Limb (tissue), 2 donors: ENCODE results near the gene TPD52L2.
"Not testable (repeated sequence)": the region's sequence is repeated elsewhere in the genome, so short reads cannot be mapped to it uniquely, and the experiment has no call there.

Source experiments
- DNase-seq, 2 donors: peaks; one replicate each; pipeline ENCODE4 v3.0.0-alpha.2; 2016; ENCODE audit errors: extremely low spot score in 2 of 2

Gene TPD52L2

DNA sequence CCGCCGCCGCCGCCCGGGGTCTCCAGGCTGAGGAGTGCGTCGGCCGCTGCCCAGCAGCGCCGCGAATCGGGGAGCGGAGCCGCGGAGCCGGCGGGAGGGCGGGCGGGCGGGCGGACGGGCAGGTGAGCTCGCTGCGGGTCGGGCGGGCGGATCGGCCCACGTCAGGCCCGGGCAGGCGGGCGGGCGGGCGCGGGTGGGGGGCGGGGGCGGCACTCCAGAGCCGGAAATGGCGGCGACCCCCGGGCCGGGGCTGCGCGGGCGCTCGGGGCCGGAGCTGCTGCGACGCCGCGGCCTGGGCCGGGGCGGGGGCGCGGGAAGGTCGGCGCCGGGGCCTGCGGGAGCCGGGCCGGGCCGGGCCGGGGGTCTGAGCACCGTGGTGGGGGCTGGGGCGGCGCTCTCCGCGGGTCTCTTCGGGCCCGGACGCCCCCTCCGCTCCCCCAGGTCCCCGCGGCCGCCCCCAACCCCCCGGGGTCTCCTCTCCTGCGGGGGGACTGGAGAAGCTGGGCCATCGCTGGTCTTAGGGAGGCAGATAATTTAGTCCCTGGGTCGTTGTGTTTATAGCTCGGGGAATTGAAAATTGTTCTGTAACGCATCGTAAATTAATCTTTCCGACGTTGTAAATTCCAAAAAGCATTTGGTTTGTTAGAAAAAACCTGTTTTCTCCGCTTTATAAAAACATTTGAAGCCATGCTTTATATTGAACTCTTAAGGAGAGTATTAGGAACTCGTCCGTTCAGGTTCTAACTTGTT is 30.3 kb downstream of the TPD52L2 start:
- no peak for DNase-seq

DNA sequence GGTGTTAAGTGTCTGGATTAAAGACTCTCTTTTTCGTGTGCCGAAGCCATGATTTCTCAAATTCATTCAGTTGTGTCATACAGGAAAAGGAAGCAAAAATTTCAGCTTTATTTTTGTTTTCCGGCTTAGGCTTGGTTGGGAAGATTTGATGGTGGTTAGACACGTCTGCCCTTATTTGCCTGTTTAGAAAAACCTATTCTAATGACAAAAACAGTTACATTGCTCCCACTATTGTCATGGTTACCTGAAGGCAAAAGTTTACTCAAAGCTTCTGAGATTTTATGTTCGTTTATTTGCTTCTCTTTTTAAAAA is 30.8 kb downstream of the TPD52L2 start:
- DNase-seq, result no peak

DNA sequence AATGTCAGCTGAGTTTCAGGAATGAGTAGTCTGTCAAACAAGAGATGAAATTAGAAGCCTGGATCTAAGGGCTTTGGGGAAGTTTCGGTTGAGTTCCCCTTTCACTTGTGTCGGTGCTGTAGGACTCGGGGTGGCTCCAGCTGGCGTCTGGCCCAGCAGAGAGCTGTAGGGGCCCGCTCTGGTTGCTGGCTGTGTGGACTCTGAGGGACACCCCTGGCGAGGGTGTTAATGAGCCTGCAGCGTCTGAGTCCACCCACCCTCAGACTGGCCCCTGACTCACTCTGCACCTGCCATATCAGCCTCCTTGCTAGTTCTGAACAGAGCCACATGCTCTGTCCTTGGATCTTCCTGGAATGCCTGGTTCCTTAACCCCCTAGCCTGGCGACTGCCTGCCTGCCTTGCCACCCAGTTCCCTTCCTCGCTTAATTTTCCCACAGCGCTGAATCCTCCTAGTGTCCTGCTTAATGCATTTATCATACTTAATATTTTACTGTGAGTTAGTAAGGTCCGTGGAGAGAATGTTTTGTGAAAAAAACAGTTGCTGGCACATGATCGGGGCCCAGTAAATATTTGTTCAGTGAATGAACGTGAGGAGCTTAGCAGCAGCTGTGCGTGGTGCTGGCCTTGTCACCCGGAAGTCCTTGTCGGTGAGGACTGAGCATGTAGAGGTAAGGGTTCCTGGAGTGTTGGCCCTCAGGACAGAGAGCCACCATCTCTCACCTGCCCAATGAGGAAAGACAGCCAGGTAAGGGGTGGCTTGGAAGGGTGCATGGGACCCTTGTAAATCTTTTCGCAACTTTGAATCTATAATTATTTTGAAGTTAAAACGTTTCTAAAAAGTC is 31.4 kb downstream of the TPD52L2 start:
- DNase-seq, result peak; percentile 19 to 59

DNA sequence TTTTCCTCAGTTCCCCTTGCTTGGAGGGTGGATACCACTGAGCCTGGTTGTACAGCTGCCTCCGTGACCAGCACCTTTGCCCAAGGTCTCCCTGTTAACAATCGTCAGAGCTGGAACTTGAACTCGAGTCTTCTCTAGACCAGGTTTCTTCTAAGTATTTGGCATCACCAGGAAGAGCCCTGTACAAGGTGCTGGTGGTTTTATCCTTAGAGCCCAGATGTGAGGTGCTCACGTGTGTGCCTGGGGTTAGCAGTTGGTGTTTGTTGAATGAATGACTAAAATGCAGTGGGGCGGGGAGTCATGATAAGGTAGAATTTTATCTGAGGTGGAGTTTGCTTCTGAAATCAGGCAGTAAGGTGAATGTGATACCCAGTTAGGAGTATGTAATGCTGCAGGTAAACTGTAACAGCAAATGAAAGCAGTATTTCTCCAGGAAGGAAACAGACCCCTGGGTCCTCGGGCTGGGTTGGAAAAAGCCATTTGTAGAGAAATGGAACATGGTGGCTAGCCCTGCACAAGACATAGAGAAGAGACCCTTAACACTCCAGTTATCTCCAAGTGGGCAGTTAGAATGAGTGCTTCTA is 33.0 kb downstream of the TPD52L2 start:
- DNase-seq, result no peak

DNA sequence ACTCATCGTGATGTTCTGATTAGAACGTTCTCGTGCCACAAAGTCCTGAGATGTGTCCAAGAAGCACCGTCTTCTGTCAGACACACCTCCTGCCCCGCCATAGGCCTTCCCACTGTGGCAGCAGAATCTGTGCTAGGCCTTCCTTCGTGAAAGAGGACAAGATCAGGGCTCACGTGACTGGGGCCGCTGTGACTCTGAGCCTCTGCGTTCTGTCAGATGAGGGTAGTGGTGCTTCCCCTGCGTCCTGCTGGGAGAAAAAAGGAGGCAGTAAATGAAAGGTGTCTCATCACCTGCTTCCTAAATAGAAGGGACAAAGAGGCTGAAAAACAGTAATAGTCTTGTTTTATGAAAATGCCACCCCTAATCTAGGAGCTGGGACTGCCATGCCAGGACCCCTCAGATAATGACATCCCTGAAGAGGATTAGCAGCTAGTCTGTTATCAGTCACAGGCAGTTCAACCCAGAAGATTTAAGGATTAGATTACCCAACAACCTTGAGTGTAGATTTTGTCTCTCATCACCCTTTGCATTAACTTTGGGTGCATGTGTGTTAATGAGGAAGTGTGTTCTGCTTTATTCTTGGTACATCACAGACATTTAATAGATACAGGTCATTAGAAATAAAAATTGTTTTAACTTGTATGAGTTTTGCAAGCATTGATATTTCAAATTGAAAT is 34.0 kb downstream of the TPD52L2 start:
- DNase-seq, result no peak

DNA sequence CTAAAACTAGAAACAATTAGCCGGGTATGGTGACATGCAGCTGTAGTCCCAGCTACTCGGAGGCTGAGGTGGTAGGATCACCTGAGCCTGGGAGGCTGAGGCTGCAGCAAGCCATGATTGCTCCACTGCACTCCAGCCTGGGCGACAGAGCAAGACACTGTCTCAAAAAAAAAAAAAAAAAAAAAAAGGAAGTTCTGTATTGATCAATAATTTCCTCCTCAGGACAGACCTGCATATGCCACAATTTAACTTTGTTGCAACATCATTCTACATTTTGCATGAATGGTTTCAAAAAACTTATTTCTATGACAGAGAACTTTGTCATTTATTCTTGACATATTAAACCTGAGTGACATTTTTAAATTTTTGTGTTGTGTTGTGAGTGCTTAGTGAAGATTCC is 35.3 kb downstream of the TPD52L2 start:
- DNase-seq, result no peak

DNA sequence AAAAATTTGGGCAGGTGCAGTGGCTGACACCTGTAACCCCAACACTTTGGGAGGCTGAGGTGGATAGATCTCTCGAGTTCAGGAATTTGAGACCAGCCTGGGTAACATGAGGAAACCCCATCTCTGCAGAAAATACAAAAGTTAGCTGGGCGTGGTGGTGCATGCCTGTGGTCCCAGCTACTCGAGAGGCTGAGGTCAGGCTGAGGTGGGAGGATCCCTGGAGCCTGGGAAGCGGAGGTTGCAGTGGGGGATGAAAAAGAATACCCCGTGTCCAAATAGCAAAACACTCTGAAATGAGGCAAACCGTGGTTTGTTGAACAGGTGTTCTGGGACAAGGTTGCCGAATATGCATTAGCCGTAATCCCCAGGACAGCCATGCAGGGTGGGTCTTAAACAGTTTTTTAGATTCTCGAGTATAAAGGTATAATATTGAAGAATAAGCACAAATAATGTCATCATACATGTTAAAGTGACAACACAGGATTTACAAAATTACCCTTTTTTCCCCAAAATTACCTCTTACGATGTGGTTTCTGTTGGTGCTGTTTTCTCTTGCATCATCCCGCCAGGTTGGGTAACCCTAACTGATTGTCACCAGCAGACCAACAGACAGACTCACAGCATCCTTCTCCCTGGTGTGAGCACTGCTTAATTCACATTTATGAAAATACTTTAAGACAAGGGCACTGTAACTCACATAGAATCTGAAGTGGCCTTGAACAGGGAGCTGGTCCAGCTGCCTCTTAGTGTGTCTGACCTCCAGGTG is 38.9 kb downstream of the TPD52L2 start:
- no peak for DNase-seq

DNA sequence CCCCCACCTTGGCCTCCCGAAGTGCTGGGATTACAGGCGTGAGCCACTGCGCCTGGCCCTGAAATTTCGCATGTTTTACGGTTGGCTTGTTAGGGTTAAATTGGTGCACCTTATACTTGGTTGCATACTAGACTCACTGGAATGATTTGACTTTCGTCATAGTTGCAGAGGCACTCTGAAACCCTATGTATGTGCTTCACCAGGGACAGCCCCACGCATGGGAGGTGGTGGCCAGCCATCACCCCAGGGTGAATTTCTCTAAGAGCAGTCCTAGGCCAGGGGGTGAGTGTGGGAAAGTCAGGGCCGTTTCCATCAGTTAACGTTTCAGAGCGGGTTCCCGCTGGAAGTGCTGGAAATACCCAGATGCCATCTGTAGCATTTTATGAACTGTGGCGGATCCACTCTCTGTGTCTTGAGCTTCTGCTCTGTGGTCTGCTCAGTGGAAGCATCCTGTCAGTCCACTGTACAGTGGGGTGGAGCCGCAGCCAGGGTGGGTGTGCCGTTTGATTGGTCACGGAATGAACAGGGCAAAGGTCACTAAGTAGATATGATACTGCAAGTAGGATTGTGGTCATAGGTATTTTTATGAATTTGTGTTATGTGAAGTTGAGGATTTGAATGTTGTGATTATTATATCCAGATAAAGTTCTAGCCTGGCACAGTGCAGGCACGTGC is 43.1 kb downstream of the TPD52L2 start:
- DNase-seq, result no peak

DNA sequence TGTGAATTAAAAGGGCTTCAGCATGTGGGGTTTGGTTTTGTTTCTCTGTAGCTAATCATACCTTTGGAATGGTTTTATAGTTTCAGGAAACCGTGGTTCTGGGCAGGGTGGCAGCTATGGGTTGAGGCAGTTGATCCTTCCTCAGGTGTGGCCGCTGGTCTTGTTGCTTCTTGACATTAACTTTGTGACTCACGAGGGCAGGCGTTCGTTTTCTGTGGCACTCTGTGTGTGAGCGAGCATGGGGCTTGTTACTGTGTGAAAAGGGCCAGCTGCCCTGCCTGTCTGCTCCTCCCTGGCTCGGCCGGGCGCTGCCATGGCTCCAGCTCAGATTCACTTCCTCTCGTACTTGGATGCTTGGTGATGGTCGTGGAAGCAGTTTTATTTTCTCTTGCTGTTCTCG is 46.1 kb downstream of the TPD52L2 start:
- DNase-seq, result no peak

DNA sequence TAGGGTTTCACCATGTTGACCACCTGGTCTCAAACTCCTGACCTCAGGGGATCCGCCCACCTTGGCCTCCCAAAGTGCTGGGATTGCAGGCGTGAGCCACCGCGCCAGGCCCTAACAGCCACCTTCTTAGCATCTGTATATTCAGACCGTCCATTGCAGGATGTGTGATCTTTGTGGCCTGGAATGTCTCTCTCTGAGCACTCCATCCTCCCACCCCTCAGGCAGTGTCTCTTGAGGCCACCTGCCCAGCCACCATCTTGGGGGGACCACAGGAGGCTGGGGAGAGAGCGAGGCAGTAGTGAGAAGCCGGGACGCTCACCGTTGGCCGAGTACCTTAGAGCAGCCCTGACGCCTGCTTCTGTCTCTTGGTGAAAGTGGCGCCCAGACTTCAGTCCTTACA is 48.7 kb downstream of the TPD52L2 start:
- no peak for DNase-seq

DNA sequence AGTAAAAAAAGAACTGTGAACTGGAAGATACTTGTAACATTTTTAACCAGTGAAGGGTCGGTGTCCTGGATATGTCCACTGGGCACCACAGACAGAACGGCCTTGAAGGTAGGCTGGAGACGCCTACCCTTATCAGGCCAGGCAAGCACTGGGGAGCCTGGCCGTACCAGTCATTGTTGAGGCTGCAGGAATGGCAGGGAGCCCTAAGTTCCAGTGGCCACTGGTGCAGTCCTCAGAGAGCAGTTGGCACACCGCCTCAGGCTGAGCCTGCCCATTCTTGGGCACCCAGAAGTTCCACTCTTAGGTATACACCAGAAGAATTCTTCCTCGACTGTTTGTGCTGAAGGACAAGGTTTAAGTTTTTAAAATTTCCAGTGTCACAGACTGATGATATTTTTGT is 50.4 kb downstream of the TPD52L2 start:
- no peak for DNase-seq

DNA sequence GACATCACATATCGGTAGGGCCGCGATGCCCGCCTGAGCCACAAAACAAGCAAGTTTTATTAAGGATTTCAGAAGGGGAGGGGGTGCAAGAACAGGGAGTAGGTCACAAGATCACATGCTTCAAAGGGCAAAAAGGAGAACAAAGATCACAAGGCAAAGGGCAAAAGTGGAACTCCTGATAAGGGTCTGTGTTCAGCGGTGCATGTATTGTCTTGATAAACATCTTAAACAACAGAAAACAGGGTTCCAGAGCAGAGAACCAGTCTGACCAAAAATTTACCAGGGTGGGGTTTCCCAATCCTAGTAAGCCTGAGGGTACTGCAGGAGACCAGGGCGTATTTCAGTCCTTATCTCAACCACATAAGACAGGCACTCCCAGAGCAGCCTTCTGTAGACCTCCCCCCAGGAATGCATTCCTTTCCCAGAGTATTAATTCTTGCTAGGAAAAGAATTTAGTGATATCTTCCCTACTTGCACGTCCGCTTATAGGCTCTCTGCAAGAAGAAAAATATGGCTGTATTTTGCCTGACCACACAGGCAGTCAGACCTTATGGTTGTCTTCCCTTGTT is 51.4 kb downstream of the TPD52L2 start:
- DNase-seq, result not testable (repeated sequence)

DNA sequence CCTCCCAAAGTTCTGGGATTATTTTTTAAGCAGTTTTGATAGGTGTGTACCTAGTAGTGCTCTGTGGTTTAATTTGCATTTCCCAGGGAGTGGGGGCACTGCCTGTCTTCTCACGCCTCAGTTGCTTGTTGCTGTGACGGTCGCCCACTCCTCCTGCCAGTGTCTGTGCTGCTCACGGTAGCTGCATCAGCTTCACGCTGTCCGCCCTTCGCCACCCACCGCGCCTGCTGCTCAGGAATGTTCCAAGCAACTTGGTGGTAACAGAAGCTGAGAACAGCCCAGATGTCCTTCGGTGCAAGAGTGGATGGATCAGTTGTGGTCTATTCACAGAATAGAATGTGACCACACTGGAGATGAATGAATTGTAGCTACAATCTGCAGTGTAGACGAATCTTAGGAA is 52.7 kb downstream of the TPD52L2 start:
- DNase-seq, result no peak

DNA sequence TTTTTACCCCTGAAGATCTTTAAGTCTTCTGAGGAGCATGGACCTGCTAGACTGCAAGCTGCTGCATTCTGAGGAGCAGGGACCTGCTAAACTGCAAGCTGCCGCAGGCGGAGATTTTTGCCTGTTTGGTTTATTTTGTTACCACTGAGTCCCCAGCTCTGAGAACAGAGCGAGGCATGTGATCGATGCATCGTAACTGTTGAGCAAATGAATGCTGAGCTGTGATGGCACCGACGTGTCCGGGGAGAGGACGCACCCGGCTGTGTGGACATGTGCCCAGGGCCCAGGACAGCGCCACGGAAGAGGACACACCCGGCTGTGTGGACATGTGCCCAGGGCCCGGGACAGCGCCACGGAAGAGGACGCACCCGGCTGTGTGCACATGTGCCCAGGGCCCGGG is 54.1 kb downstream of the TPD52L2 start:
- DNase-seq, result no peak

DNA sequence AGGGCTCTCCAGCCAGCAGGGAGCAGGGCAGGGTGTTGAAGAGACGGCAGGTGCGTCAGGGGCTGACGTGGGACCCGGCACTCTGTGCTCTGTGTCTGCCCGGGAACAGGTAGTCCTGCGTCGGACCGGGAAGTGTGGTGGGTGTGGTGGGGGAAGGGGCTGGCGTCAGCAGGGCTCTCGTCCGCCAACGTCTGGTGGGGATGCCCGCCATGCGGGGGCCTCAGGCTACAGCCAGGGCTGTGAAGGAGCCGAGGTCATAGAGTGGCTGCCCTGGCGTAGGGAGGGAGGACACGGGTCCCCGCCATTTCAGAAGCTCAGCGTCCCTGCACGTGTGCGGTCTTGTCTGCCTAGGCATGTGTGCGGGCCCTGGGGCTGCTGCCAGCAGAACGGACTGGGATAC is 55.2 kb downstream of the TPD52L2 start:
- DNase-seq, result no peak

DNA sequence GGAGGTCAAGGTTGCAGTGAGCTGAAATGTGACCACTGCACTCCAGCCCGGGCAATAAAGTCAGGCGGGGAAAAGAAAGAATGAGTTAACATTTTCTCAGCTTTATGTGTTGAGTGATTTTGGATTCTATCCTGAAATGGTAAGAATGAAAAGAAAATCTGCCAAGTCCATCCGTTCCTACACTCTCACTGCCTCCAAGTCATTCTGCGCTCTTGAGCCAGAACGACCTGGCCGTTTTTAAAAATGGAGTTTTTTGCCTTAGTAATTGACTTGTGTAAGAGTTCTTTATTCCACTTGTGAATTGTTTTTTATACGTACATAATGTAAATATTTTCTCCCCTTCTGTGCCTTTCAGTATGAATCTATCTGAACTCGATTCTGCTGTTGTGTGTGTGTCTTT is 58.6 kb downstream of the TPD52L2 start:
- DNase-seq, result no peak

DNA sequence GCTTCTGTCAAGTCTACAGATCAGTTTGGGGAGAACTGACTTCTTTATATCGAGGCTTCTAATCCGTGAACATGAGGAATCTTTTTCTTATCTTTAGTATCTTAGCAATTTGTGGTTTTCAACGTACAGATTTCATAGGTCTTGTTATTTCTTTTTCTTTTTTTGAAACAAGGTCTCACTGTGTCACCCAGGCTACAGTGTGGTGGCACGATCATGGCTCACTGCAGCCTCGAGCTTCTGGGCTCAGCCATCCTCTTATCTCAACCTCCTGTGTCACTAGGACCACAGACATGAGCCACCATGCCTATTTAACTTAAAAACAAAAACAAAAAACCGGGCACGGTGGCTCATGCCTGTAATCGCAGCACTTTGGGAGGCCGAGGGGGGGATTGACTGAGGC is 59.2 kb downstream of the TPD52L2 start:
- no peak for DNase-seq

DNA sequence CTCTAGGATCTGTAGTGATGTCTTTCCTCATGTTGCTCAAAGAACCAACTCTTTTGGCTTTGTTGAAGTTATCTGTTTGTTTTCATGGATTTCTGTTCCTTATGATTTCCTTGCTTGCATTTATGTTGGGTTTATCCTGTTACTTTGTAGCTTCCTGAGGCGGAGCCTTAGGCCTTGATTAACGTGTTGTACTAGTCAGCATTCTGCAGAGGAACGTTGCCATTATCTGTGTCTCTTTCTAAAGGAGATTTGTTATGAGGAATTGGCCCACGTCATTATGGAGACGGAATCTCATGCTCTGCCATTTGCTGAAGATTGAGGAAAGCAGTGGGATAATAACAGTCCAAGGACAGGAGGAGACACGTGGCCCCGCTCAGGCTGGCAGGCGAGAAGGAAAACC is 61.2 kb downstream of the TPD52L2 start:
- no peak for DNase-seq

DNA sequence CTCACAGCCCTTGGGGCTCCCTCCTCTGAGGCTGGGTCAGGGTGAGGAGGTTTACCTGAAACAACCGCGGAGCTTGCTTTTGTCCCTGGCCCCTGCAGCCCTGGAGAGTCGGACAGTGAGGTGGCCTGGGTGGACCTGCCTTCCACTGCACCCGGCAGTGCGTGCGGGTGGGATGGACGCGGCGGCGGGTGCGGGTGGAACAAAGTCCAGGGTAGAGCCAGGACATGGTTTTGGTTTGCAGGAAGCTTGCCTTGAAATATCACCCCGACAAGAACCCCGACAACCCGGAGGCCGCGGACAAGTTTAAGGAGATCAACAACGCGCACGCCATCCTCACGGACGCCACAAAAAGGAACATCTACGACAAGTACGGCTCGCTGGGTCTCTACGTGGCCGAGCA is 64.0 kb downstream of the TPD52L2 start:
- no peak for DNase-seq

DNA sequence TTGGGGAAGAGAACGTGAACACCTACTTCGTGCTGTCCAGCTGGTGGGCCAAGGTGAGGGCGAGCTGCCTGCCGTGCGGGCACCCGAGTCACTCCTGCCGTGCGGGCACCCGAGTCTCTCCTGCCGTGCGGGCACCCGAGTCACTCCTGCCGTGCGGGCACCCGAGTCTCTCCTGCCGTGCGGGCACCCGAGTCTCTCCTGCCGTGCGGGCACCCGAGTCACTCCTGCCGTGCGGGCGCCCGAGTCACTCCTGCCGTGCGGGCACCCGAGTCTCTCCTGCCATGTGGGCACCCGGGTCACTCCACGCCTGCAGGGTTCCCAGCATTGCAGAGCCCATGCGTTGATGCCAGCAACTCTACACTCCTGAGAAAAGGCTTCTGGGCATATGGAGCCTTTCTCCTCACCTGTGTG is 64.4 kb downstream of the TPD52L2 start:
- DNase-seq, result not testable (repeated sequence)
